Breast epithelium (tissue), 3 donors: ENCODE measurements around the gene MEIS2.

Source experiments
- CTCF ChIP-seq, 3 donors: fragments of 450-650 bp; IDR thresholded peaks; one replicate each; pipeline ENCODE4 v1.5.1; 2016 to 2017; ENCODE audit warnings: antibody characterized with exemption in 3 of 3, mild to moderate bottlenecking in 3 of 3, moderate library complexity in 3 of 3
- POLR2A ChIP-seq: fragments of 450-650 bp; IDR thresholded peaks from one replicate; pipeline ENCODE4 v1.6.1; 2016; ENCODE audit warnings: antibody characterized with exemption, mild to moderate bottlenecking, moderate library complexity
- POLR2AphosphoS5 ChIP-seq, 3 donors: sonication (generic); formaldehyde crosslinking; IDR thresholded peaks; one replicate each; pipeline ENCODE4 v1.6.1; 2017; ENCODE audit warnings: antibody characterized with exemption in 3 of 3

DNA sequence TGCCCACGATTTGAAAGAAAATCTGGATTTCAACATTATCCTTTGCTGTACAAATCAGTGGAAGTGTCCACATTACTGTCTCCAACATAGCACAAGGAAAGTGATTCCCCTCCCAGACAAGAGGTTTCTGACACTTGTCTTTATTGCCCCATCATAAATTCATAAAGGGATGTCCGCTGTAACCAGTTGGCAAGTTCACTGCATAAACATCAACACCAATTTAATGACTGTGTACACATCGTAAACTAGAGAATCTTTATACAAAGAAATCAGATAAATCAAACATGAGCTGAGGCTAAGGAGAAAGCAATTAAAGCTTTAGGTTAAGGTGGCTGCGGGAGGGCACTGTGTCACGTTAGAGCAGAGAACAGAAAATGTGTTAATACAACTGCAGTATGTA, 129.8 kb downstream of the MEIS2 start:
- no peak for TF ChIP-seq CTCF (IDR thresholded peaks at IDR 0.05)
- no peak for TF ChIP-seq POLR2AphosphoS5 (IDR thresholded peaks at IDR 0.05)
- TF ChIP-seq POLR2A = no peak
